Activated T-cell treated with anti-CD3 and anti-CD28 coated beads for 4 hours (primary cell): ENCODE results near the gene MTOR.
"Not testable (repeated sequence)": the region's sequence is repeated elsewhere in the genome, so short reads cannot be mapped to it uniquely, and the experiment has no call there.

ENCODE experiments used
- DNase-seq: peaks from one replicate; pipeline ENCODE4 v3.0.0-alpha.2; 2020

Gene MTOR

GRCh38 chr1:11279630-11280029 is 17.3 kb upstream of the MTOR start:
- no peak for DNase-seq

GRCh38 chr1:11279152-11279551 is 16.8 kb upstream of the MTOR start:
- no peak for DNase-seq

GRCh38 chr1:11273595-11274234 is 11.4 kb upstream of the MTOR start:
- DNase-seq: no peak

GRCh38 chr1:11272832-11273594 is 10.7 kb upstream of the MTOR start, which contains the start of gene UBIAD1:
Gene UBIAD1 (plus strand): TSS chr1:11273198. CDS start chr1:11273532, 334 bp downstream.
- DNase-seq: peak; percentile 80

GRCh38 chr1:11272544-11272831 is 10.1 kb upstream of the MTOR start:
- DNase-seq: no peak

- DNase-seq: not testable (repeated sequence)
These were observed 5.3 kb upstream of the MTOR start for GRCh38 chr1:11267350-11268337.

- DNase-seq: no peak
These were observed 4.1 kb upstream of the MTOR start for GRCh38 chr1:11266268-11267074.

- DNase-seq: no peak
These were observed 6.1 kb downstream of the MTOR start for GRCh38 chr1:11256299-11256698.

GRCh38 chr1:11253226-11253625 is 9.1 kb downstream of the MTOR start:
- no peak for DNase-seq

GRCh38 chr1:11252538-11252937 is 9.8 kb downstream of the MTOR start:
- no peak for DNase-seq

GRCh38 chr1:11248169-11248568 is 14.2 kb downstream of the MTOR start:
- DNase-seq: no peak

- DNase-seq: no peak
These were observed 16.2 kb downstream of the MTOR start for GRCh38 chr1:11245904-11246719.

GRCh38 chr1:11245248-11245647 is 17.1 kb downstream of the MTOR start:
- no peak for DNase-seq

GRCh38 chr1:11238311-11238710 is 24.0 kb downstream of the MTOR start:
- no peak for DNase-seq

GRCh38 chr1:11237356-11237755 is 25.0 kb downstream of the MTOR start:
- no peak for DNase-seq

- DNase-seq: no peak
These were observed 29.1 kb downstream of the MTOR start for GRCh38 chr1:11233208-11233607.

GRCh38 chr1:11229203-11229602 is 33.1 kb downstream of the MTOR start:
- DNase-seq: no peak

GRCh38 chr1:11227106-11228077 is 35.0 kb downstream of the MTOR start:
- no peak for DNase-seq

- DNase-seq: no peak
These were observed 46.3 kb downstream of the MTOR start for GRCh38 chr1:11216074-11216473.

- no peak for DNase-seq
These were observed 46.9 kb downstream of the MTOR start for GRCh38 chr1:11215381-11216005.
